ENCODE measurements around the gene HMOX1. TPM values are rescaled to one million over a fixed set of nuclear protein-coding genes. Genes with fewer than 3 reads are reported as not detected.

Gene HMOX1
- total and polyA plus RNA-seq, 5 donors from 2014 or later = 0.93 to 2.9 (median 1.7) TPM; not detected in 1

DNA sequence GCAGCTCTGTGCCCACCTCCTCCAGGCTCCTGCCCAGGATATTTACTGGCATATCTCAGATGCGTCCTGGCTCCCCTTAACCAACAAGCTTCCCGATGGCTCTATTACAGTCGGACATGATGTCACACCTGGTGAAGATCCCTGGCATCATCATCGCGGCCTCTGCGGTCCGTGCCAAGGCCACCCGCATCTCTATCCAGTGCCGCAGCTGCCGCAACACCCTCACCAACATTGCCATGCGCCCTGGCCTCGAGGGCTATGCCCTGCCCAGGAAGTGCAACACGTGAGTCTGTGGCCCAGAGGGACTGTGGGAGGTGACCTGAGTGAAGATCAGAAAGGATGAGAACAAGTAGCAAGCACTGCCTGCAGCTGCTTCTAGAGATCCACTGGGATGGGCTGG, 25.5 kb downstream of the HMOX1 start:
- Mint-ChIP-seq H3K36me3 (peaks cover 51% of the 10 kb centered on the region), H3K27ac (no peak overlapping the region), H3K4me3 (no peak overlapping the region), H3K27me3 (no peaks in the 10 kb centered on the region), H3K9me3 (peaks cover 0 to 2% (median 0%) of the 10 kb centered on the region in 7 donors), H3K4me1 (peaks cover 10 to 33% (median 20%) of the 10 kb centered on the region in 4 donors)
- H3K9me3 ChIP-seq (ENCODE audit: control insufficient read depth in 2 of 2, low read length in 2 of 2) = no peaks in the 10 kb centered on the region
- ATAC-seq (ENCODE audit: low read depth in 2 of 2) (no peak), DNase-seq (no peak)
- H3K36me3 ChIP-seq (ENCODE audit: control insufficient read depth, insufficient read depth, low read length) = peaks cover 80% of the 10 kb centered on the region
- H3K27me3 ChIP-seq (ENCODE audit: control insufficient read depth, insufficient read depth, low read length) = no peaks in the 10 kb centered on the region
- no peak overlapping the region for H3K27ac ChIP-seq (ENCODE audit: insufficient read depth, low read length, poor library complexity, severe bottlenecking)
- H3K4me1 ChIP-seq (ENCODE audit: control insufficient read depth, insufficient read depth, low read length, poor library complexity, severe bottlenecking) = peaks cover 10% of the 10 kb centered on the region
- H3K4me3 ChIP-seq (ENCODE audit: low read depth, low read length) = no peak overlapping the region

- ATAC-seq (ENCODE audit: low read depth in 2 of 2) (no peak), DNase-seq (no peak)
- no peaks in the 10 kb centered on the region for H3K27me3 ChIP-seq (ENCODE audit: control insufficient read depth, insufficient read depth, low read length)
- Mint-ChIP-seq H3K9me3 (peaks cover 0 to 2% (median 0%) of the 10 kb centered on the region in 7 donors), H3K27me3 (no peaks in the 10 kb centered on the region), H3K4me1 (peaks cover 5 to 34% (median 18%) of the 10 kb centered on the region in 4 donors), H3K36me3 (peaks cover 56% of the 10 kb centered on the region), H3K27ac (peak overlapping the region in 2 of 3 donors; percentile 25 to 87), H3K4me3 (peak overlapping the region in 1 of 4 donors; percentile 96)
- H3K4me1 ChIP-seq (ENCODE audit: control insufficient read depth, insufficient read depth, low read length, poor library complexity, severe bottlenecking) = peaks cover 6% of the 10 kb centered on the region
- no peak overlapping the region for H3K4me3 ChIP-seq (ENCODE audit: low read depth, low read length)
- no peaks in the 10 kb centered on the region for H3K9me3 ChIP-seq (ENCODE audit: control insufficient read depth in 2 of 2, low read length in 2 of 2)
- no peak overlapping the region for H3K27ac ChIP-seq (ENCODE audit: insufficient read depth, low read length, poor library complexity, severe bottlenecking)
- peaks cover 88% of the 10 kb centered on the region for H3K36me3 ChIP-seq (ENCODE audit: control insufficient read depth, insufficient read depth, low read length)
Observed at GRCh38 chr22:35407362-35407761, 26.5 kb downstream of the HMOX1 start.

DNA sequence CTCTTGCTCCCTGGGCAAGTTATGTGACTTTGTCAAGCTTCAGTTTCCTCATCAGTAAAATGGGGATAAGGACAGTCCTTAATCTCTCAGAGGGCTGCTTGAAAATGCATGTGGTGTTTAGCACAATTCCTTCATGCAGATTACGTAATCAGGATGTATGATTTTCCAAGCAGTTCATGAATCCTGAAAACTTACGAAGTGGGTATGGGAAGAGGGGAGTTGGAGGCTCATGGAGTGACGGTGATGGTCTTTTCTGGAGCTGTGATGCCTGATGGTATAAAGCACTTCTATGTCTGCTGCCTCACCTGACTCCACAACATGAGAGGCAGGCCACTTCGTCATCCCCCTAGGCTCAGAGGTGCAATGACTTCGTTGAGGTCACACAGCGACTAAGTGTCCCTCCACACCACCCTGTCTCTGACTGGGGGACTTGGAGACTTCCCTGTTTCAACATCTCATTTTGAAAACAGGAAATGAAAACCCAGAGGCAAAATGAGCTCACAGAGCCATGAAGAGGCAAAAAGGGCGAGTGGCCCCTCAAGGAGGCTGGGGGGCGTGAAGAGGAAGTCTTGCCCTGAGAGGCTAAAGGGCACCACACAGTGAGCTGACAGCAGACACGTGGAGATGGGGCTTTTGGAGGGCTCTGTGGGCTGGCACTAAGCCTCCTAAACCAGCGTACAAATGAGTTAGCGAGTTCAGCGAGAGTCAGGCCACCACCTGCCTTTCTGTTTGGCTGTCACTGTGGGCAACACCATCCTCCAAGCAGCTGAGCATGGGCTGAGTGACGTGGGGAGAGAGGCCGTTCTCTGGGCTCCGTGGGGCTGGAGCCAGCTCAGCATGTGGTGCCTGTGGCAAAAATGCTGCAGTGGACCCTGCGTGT, 29.1 kb downstream of the HMOX1 start:
- ATAC-seq (ENCODE audit: low read depth in 2 of 2) (peak; percentile 59 to 64), DNase-seq (peak in 1 of 3 donors; percentile 38)
- peaks cover 87% of the 10 kb centered on the region for H3K36me3 ChIP-seq (ENCODE audit: control insufficient read depth, insufficient read depth, low read length)
- H3K27me3 Mint-ChIP-seq = no peaks in the 10 kb centered on the region
- H3K36me3 Mint-ChIP-seq = peaks cover 53% of the 10 kb centered on the region
- no peak overlapping the region for H3K4me3 ChIP-seq (ENCODE audit: low read depth, low read length)
- peaks cover 0 to 2% (median 0%) of the 10 kb centered on the region in 7 donors for H3K9me3 Mint-ChIP-seq
- no peaks in the 10 kb centered on the region for H3K27me3 ChIP-seq (ENCODE audit: control insufficient read depth, insufficient read depth, low read length)
- peak overlapping the region in 1 of 4 donors; percentile 7 for H3K4me3 Mint-ChIP-seq
- no peaks in the 10 kb centered on the region for H3K4me1 ChIP-seq (ENCODE audit: control insufficient read depth, insufficient read depth, low read length, poor library complexity, severe bottlenecking)
- no peak overlapping the region for H3K27ac ChIP-seq (ENCODE audit: insufficient read depth, low read length, poor library complexity, severe bottlenecking)
- H3K9me3 ChIP-seq (ENCODE audit: control insufficient read depth in 2 of 2, low read length in 2 of 2) = no peaks in the 10 kb centered on the region
- peak overlapping the region in 2 of 3 donors; percentile 11 to 75 for H3K27ac Mint-ChIP-seq
- H3K4me1 Mint-ChIP-seq = peaks cover 0 to 26% (median 10%) of the 10 kb centered on the region in 4 donors

DNA sequence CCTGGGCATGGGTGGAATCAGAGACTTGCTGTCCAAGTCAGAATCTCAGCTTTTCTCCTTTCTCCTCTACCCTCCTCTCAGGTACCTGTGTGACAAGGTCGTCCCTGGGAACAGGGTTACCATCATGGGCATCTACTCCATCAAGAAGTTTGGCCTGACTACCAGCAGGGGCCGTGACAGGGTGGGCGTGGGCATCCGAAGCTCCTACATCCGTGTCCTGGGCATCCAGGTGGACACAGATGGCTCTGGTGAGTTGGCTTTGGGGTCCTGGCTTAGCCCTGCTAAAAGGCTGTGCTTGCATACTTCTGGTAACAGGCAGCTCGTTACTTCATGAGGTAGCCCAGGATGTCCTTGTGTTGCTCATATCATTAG, 29.8 kb downstream of the HMOX1 start:
- DNase-seq = no peak
- no peak overlapping the region for H3K4me3 ChIP-seq (ENCODE audit: low read depth, low read length)
- H3K36me3 Mint-ChIP-seq = peaks cover 58% of the 10 kb centered on the region
- H3K9me3 Mint-ChIP-seq = peaks cover 0 to 2% (median 0%) of the 10 kb centered on the region in 7 donors
- H3K4me1 ChIP-seq (ENCODE audit: control insufficient read depth, insufficient read depth, low read length, poor library complexity, severe bottlenecking) = no peaks in the 10 kb centered on the region
- H3K27me3 Mint-ChIP-seq = no peaks in the 10 kb centered on the region
- H3K36me3 ChIP-seq (ENCODE audit: control insufficient read depth, insufficient read depth, low read length) = peaks cover 91% of the 10 kb centered on the region
- H3K4me1 Mint-ChIP-seq = peaks cover 0 to 26% (median 10%) of the 10 kb centered on the region in 4 donors
- no peaks in the 10 kb centered on the region for H3K9me3 ChIP-seq (ENCODE audit: control insufficient read depth in 2 of 2, low read length in 2 of 2)
- H3K27ac Mint-ChIP-seq = peak overlapping the region in 1 of 3 donors; percentile 81
- ATAC-seq (ENCODE audit: low read depth in 2 of 2) = no peak
- H3K27ac ChIP-seq (ENCODE audit: insufficient read depth, low read length, poor library complexity, severe bottlenecking) = no peak overlapping the region
- H3K27me3 ChIP-seq (ENCODE audit: control insufficient read depth, insufficient read depth, low read length) = no peaks in the 10 kb centered on the region
- H3K4me3 Mint-ChIP-seq = peak overlapping the region in 1 of 4 donors; percentile 32

DNA sequence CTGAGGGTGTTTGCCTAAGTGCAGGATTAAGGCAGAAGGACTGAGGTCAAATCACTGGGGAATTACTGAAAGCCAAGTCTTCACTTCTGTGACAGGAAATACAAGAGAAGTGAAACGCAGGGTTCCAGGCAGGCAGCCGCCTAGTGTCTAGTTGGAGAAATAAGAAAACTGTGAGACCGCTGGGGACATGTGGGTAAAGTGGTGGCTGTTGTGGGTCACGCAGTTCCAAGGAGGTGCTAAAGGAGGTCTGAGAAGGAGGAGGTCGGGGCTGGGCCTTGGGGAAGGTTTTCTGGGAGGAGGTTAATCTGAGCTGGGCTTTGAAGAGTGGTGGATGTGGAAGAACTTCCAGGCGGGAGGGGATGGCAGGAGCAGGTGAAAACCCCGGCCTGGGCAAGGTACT, 30.2 kb downstream of the HMOX1 start:
- H3K27ac Mint-ChIP-seq = peak overlapping the region; percentile 46 to 81 (median 73)

DNA sequence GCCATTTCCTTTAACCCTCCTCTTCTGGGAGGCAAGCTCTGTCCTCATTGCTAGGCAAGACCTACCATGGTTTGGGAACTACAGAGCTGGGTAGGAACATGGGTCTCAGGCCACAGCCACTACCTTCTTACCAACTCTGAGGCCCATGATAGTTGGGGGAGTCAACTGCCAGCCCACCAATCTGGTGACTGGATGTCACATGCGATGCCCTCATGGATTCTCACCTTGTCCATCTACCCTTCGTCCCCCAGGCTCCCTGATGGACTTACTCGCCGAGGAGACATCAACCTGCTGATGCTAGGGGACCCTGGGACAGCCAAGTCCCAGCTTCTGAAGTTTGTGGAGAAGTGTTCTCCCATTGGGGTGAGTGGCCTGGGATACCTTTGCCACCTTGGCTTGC, 32.7 kb downstream of the HMOX1 start:
- Histone ChIP-seq H3K27ac (ENCODE audit: insufficient read depth, low read length, poor library complexity, severe bottlenecking) (no peak overlapping the region), H3K4me3 (ENCODE audit: low read depth, low read length) (no peak overlapping the region), H3K9me3 (ENCODE audit: control insufficient read depth in 2 of 2, low read length in 2 of 2) (no peaks in the 10 kb centered on the region), H3K4me1 (ENCODE audit: control insufficient read depth, insufficient read depth, low read length, poor library complexity, severe bottlenecking) (no peaks in the 10 kb centered on the region), H3K27me3 (ENCODE audit: control insufficient read depth, insufficient read depth, low read length) (no peaks in the 10 kb centered on the region), H3K36me3 (ENCODE audit: control insufficient read depth, insufficient read depth, low read length) (peaks cover 89% of the 10 kb centered on the region)
- DNase-seq (no peak), ATAC-seq (ENCODE audit: low read depth in 2 of 2) (no peak)
- peaks cover 0 to 20% (median 4%) of the 10 kb centered on the region in 4 donors for H3K4me1 Mint-ChIP-seq
- H3K27ac Mint-ChIP-seq = peak overlapping the region in 1 of 3 donors; percentile 65
- H3K9me3 Mint-ChIP-seq = no peaks in the 10 kb centered on the region
- no peaks in the 10 kb centered on the region for H3K27me3 Mint-ChIP-seq
- H3K36me3 Mint-ChIP-seq = peaks cover 49% of the 10 kb centered on the region
- H3K4me3 Mint-ChIP-seq = no peak overlapping the region

More for the DNA sequence above, 30.2 kb downstream of the HMOX1 start:
- H3K4me1 Mint-ChIP-seq = peaks cover 0 to 26% (median 10%) of the 10 kb centered on the region in 4 donors
- Histone ChIP-seq H3K9me3 (ENCODE audit: control insufficient read depth in 2 of 2, low read length in 2 of 2) (no peaks in the 10 kb centered on the region), H3K4me1 (ENCODE audit: control insufficient read depth, insufficient read depth, low read length, poor library complexity, severe bottlenecking) (no peaks in the 10 kb centered on the region), H3K36me3 (ENCODE audit: control insufficient read depth, insufficient read depth, low read length) (peaks cover 92% of the 10 kb centered on the region), H3K27ac (ENCODE audit: insufficient read depth, low read length, poor library complexity, severe bottlenecking) (no peak overlapping the region), H3K4me3 (ENCODE audit: low read depth, low read length) (no peak overlapping the region), H3K27me3 (ENCODE audit: control insufficient read depth, insufficient read depth, low read length) (no peaks in the 10 kb centered on the region)
- ATAC-seq (ENCODE audit: low read depth in 2 of 2) (no peak), DNase-seq (no peak)
- peak overlapping the region in 1 of 4 donors; percentile 32 for H3K4me3 Mint-ChIP-seq
- H3K36me3 Mint-ChIP-seq = peaks cover 62% of the 10 kb centered on the region
- H3K9me3 Mint-ChIP-seq = peaks cover 0 to 2% (median 0%) of the 10 kb centered on the region in 7 donors
- no peaks in the 10 kb centered on the region for H3K27me3 Mint-ChIP-seq

- no peak for DNase-seq
- Histone ChIP-seq H3K27me3 (ENCODE audit: control insufficient read depth, insufficient read depth, low read length) (no peaks in the 10 kb centered on the region), H3K9me3 (ENCODE audit: control insufficient read depth in 2 of 2, low read length in 2 of 2) (no peaks in the 10 kb centered on the region), H3K27ac (ENCODE audit: insufficient read depth, low read length, poor library complexity, severe bottlenecking) (no peak overlapping the region), H3K36me3 (ENCODE audit: control insufficient read depth, insufficient read depth, low read length) (peaks cover 91% of the 10 kb centered on the region), H3K4me3 (ENCODE audit: low read depth, low read length) (no peak overlapping the region), H3K4me1 (ENCODE audit: control insufficient read depth, insufficient read depth, low read length, poor library complexity, severe bottlenecking) (no peaks in the 10 kb centered on the region)
- peaks cover 51% of the 10 kb centered on the region for H3K36me3 Mint-ChIP-seq
- H3K27me3 Mint-ChIP-seq = no peaks in the 10 kb centered on the region
- H3K9me3 Mint-ChIP-seq = no peaks in the 10 kb centered on the region
- H3K4me1 Mint-ChIP-seq = peaks cover 0 to 2% (median 0%) of the 10 kb centered on the region in 4 donors
- no peak overlapping the region for H3K4me3 Mint-ChIP-seq
- no peak overlapping the region for H3K27ac Mint-ChIP-seq
- ATAC-seq (ENCODE audit: low read depth in 2 of 2) = no peak
Observed at GRCh38 chr22:35417606-35418005, 36.7 kb downstream of the HMOX1 start.
